Activated B cell treated with CpG ODN at 0.5 μM for 24 hours (primary cell): ENCODE results near the gene KIF5C. TPM values are rescaled to one million over a fixed set of nuclear protein-coding genes. Genes with fewer than 3 reads are reported as not detected.
"Not testable (repeated sequence)": the region's sequence is repeated elsewhere in the genome, so short reads cannot be mapped to it uniquely, and the experiment has no call there.

ENCODE experiments used
- ATAC-seq: fragments of 200-7000 bp; cut with Tn5 transposase; one replicate; pipeline ENCODE4 v1.10.0; 2021; ENCODE audit warnings: low read depth, mild to moderate bottlenecking, moderate library complexity
- CTCF ChIA-PET: fragments of 350-600 bp; sonication (Branson Sonifier 250); formaldehyde crosslinking; loops from one replicate; lab custom pipeline; 2021; ENCODE audit warnings: antibody characterized with exemption; lab: Charles Lee
- POLR2A ChIA-PET: fragments of 350-600 bp; sonication (Branson Sonifier 250); formaldehyde crosslinking; loops from one replicate; lab custom pipeline; 2021; ENCODE audit warnings: antibody characterized with exemption; lab: Charles Lee
- DNase-seq: peaks from one replicate; pipeline ENCODE4 v3.0.0; 2022
- H3K27ac Mint-ChIP-seq: one replicate; pipeline ENCODE4 v1.8.0; 2020; ENCODE audit warnings: mixed read lengths
- H3K27me3 Mint-ChIP-seq: one replicate; pipeline ENCODE4 v1.8.0; 2021; ENCODE audit warnings: mixed read lengths
- H3K36me3 Mint-ChIP-seq: one replicate; pipeline ENCODE4 v1.8.0; 2021; ENCODE audit warnings: low read depth, mixed read lengths
- H3K4me1 Mint-ChIP-seq: one replicate; pipeline ENCODE4 v1.8.0; 2021; ENCODE audit warnings: mixed read lengths
- H3K4me3 Mint-ChIP-seq: one replicate; pipeline ENCODE4 v1.8.0; 2020; ENCODE audit warnings: mild to moderate bottlenecking, mixed read lengths
- H3K9me3 Mint-ChIP-seq: one replicate; pipeline ENCODE4 v1.8.0; 2020; ENCODE audit warnings: mixed read lengths
- intact Hi-C: fragments of 100-400 bp; cut with micrococcal nuclease; formaldehyde crosslinking; loops from one replicate; pipeline ENCODE4 v1.15.1; 2024
- total RNA-seq: library from RNA; stranded (reverse); gene quantifications from 2 replicates; pipeline ENCODE4 v1.2.3, GENCODE V29; 2022
- TF ChIP-seq, protein P1 (sequence below): fragments of 200-600 bp; IDR thresholded peaks from one replicate; pipeline ENCODE4 v1.8.0; 2022; ENCODE audit warnings: antibody characterized with exemption, mild to moderate bottlenecking

KIF5C gene
- total RNA-seq, 1 donor from 2014 or later, result 2.6 TPM

DNA sequence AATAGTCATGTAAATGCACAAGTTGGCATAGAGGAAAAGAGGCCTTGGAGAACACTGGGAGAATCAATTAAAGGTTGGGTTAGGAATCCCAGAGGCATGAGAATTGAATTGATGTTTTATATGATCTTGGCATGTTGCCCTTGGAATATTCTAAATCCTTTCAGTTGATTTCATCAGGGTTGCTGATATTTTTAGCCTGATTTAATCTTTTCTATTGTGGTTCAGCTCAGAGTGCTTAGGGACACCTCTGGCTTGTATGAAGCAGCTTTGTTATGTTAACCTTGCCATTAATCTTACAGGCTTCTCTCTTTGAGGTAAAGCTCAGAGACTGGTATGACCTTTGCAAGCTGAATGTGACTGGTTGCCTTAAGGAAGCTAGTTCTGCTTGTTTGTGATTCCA lies 99.1 kb downstream of the KIF5C start:
- Mint-ChIP-seq H3K36me3 (peaks cover 3% of the 10 kb centered on the region), H3K27ac (no peak overlapping the region), H3K4me1 (peaks cover 10% of the 10 kb centered on the region), H3K4me3 (no peak overlapping the region), H3K9me3 (no peaks in the 10 kb centered on the region), H3K27me3 (no peaks in the 10 kb centered on the region)
- ChIA-PET CTCF (no interaction called here), POLR2A (no interaction called here)
- TF ChIP-seq, protein P1, sequence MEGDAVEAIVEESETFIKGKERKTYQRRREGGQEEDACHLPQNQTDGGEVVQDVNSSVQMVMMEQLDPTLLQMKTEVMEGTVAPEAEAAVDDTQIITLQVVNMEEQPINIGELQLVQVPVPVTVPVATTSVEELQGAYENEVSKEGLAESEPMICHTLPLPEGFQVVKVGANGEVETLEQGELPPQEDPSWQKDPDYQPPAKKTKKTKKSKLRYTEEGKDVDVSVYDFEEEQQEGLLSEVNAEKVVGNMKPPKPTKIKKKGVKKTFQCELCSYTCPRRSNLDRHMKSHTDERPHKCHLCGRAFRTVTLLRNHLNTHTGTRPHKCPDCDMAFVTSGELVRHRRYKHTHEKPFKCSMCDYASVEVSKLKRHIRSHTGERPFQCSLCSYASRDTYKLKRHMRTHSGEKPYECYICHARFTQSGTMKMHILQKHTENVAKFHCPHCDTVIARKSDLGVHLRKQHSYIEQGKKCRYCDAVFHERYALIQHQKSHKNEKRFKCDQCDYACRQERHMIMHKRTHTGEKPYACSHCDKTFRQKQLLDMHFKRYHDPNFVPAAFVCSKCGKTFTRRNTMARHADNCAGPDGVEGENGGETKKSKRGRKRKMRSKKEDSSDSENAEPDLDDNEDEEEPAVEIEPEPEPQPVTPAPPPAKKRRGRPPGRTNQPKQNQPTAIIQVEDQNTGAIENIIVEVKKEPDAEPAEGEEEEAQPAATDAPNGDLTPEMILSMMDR, result no peak
- DNase-seq, result no peak
- intact Hi-C loops, result no loop called here
- ATAC-seq, result no peak

DNA sequence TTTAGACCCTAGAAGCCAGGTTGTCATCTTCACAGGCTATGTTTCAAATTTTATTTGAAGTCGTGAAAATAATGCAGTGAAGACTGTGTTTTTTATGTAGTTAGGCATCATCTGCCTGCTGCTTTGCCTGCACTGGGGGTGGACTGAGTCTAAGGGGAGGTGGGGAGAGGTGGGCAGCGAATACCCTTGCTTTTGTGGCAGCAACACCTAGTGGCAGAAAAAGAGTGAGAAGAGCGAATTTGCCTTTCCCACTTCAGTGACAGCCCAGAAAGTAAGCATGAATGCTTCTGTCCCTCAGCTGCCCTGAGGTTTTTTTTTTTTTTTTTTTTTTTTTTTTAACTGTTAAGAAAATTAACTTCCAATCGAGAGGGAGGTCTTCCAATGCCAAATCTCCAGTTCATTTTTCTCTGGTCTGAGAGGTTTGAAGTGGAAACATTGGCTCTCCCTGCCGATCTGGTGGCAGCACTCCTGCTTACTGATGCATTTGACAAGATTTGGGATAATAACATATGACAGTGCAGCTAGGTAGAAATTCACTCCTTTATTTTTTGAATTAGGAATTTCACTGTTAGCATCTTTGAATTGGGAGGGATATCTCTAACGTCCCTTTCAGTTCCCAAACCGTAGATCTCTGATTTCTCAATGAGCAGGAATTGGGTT lies 103.1 kb downstream of the KIF5C start:
- H3K4me1 Mint-ChIP-seq, result peaks cover 6% of the 10 kb centered on the region
- H3K27me3 Mint-ChIP-seq, result no peaks in the 10 kb centered on the region
- H3K27ac Mint-ChIP-seq, result no peak overlapping the region
- CTCF ChIA-PET, result no interaction called here
- intact Hi-C loops, result no loop called here
- H3K4me3 Mint-ChIP-seq, result no peak overlapping the region
- H3K9me3 Mint-ChIP-seq, result no peaks in the 10 kb centered on the region
- POLR2A ChIA-PET, result no interaction called here
- DNase-seq, result no peak
- TF ChIP-seq, protein P1, result no peak
- H3K36me3 Mint-ChIP-seq, result peaks cover 3% of the 10 kb centered on the region
- ATAC-seq, result no peak

DNA sequence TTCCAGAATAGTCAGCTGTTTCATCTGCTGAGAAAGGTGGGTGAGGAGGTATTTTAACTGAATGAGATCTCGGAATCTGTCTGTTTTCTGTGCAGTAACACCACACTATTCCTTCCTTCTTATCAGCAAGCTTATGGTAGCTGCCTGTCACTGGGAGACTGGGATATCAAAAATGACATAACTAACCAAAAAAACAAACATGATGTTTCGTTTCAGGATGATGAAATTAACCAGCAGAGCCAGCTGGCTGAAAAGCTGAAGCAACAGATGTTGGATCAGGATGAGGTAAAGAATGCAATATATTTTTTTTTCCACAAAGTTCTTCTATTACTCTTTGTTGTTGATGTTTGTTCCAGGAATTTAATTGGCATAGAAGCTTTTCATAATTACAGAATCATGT lies 103.7 kb downstream of the KIF5C start:
- Mint-ChIP-seq H3K4me3 (no peak overlapping the region), H3K4me1 (peaks cover 6% of the 10 kb centered on the region), H3K9me3 (no peaks in the 10 kb centered on the region), H3K27me3 (no peaks in the 10 kb centered on the region), H3K27ac (no peak overlapping the region), H3K36me3 (no peaks in the 10 kb centered on the region)
- DNase-seq, result no peak
- ChIA-PET POLR2A (no interaction called here), CTCF (no interaction called here)
- intact Hi-C loops, result no loop called here
- TF ChIP-seq, protein P1, result no peak
- no peak for ATAC-seq

DNA sequence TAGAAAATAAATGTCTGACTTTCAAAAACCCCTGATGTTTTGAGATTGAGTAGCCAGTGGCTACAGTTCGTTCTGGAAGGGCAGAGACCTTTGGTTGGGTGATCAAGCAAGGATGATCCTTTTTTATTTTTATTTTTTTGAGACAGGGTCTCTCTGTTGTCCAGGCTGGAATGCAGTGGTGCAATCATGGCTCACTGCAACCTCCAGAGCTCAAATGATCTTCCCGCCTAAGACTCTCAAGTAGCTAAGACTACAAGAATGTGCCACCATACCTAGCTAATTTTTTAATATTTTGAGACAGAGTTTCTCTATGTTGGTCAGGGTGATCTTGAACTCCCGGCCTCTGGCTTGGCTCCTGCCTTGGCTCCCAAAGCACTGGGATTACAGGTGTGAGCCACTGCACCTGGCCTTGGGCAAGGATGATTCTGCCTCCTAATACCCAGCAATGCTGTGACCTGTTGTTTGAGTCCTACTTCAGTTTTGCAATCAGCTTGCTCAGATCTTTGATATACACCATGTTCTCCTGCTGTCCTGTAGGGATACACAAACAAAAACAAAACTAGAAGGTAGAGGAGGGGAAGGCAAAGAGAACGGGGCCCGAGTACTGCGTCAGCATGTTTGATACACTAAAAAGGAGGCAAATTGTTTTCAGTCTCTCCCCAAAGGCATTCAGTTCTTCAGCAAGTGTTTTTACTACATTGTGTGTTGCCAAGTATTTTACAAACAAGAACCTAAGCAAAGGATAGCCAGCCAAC lies 104.3 kb downstream of the KIF5C start:
- H3K4me3 Mint-ChIP-seq, result no peak overlapping the region
- DNase-seq (no peak), ATAC-seq (no peak)
- TF ChIP-seq, protein P1, result no peak
- intact Hi-C loops, result no loop called here
- no peak overlapping the region for H3K27ac Mint-ChIP-seq
- no peaks in the 10 kb centered on the region for H3K9me3 Mint-ChIP-seq
- no peaks in the 10 kb centered on the region for H3K27me3 Mint-ChIP-seq
- H3K36me3 Mint-ChIP-seq, result no peaks in the 10 kb centered on the region
- ChIA-PET CTCF (no interaction called here), POLR2A (no interaction called here)
- H3K4me1 Mint-ChIP-seq, result peaks cover 6% of the 10 kb centered on the region

DNA sequence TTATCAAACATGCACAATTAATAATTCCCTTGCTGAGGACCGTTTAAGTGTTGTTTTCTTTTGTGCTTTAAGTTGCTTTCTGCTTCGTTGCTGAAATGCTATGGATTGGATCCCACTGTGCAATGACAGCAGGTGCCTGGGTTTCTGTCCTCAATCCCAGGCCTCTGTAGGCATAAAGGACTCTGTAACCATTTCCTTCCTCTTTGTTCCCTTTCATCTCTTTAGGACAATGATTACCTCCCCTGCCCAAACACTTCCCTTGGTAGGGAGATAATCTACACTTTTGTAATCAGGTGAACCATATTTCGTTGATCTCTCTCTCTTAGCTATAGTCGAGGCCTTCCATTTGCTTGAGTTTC lies 104.9 kb downstream of the KIF5C start:
- H3K4me3 Mint-ChIP-seq, result no peak overlapping the region
- ATAC-seq (no peak), DNase-seq (no peak)
- intact Hi-C loops, result no loop called here
- H3K4me1 Mint-ChIP-seq, result peaks cover 6% of the 10 kb centered on the region
- H3K27ac Mint-ChIP-seq, result no peak overlapping the region
- no peaks in the 10 kb centered on the region for H3K27me3 Mint-ChIP-seq
- ChIA-PET POLR2A (no interaction called here), CTCF (no interaction called here)
- no peaks in the 10 kb centered on the region for H3K9me3 Mint-ChIP-seq
- TF ChIP-seq, protein P1, result no peak
- no peaks in the 10 kb centered on the region for H3K36me3 Mint-ChIP-seq

DNA sequence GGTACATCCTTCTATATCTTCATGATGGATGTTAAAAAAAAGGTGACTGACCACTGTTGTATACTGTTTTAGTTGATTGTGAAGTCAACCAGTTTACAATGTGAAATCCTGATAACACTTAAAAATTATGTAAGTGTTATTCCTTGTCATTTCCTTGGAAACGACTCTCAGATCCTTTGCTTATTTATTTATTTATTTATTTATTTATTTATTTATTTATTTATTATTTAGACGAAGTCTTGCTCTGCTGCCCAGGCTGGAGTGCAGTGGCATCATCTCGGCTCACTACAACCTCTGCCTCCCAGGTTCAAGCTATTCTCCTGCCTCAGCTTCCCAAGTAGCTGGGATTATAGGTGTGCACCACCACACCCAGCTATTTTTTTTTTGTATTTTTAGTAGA lies 105.5 kb downstream of the KIF5C start:
- POLR2A ChIA-PET, ATAC-seq, H3K4me1 Mint-ChIP-seq, H3K27ac Mint-ChIP-seq, H3K9me3 Mint-ChIP-seq, DNase-seq, CTCF ChIA-PET, H3K36me3 Mint-ChIP-seq, intact Hi-C loops, H3K4me3 Mint-ChIP-seq, H3K27me3 Mint-ChIP-seq: not testable (repeated sequence)
